K562 (cell line): ENCODE data around the gene C1QTNF2. TPM values are rescaled to one million over a fixed set of nuclear protein-coding genes. Genes with fewer than 3 reads are reported as not detected.
A peak's percentile ranks its signal among the peaks of the same experiment; 100 is the strongest.
"Not testable (repeated sequence)": the region's sequence is repeated elsewhere in the genome, so short reads cannot be mapped to it uniquely, and the experiment has no call there.

Experiments
- ATAC-seq: fragments of 200-7000 bp; cut with Tn5 transposase; 3 replicates; pipeline ENCODE4 v1.9.1; 2020; ENCODE audit warnings: moderate library complexity
- BruUV-seq: library from RNA; stranded (reverse); fragments of 400-500 nt; replicated peaks from 2 replicates; lab custom pipeline; 2021; lab: Mats Ljungman, UMichigan
- CTCF ChIA-PET: fragments of 300-600 bp; formaldehyde crosslinking; extraction: SDS; loops from one replicate; lab custom pipeline; 2021; ENCODE audit warnings: low intra/inter-chr PET ratio; lab: Yijun Ruan, JAX
- POLR2A ChIA-PET: fragments of 300-600, 350-650 bp; sonication (Branson Sonifier 250); formaldehyde crosslinking; extraction: SDS; loops from one replicate; lab custom pipeline; 2021; ENCODE audit warnings: antibody characterized with exemption, inconsistent platforms; lab: Yijun Ruan, JAX
- DNase-seq, 4 experiments: peaks; one replicate each; pipeline versions ENCODE4 v3.0.0 to v3.0.0-alpha.2; 2011 to 2018; ENCODE audit warnings: low spot score in 3 of 4, mixed read lengths in 3 of 4; ENCODE audit errors: extremely low read depth in 1 of 4
- FAIRE-seq: peaks from 2 replicates; lab custom pipeline; 2011; peaks lifted over from hg19 to GRCh38; lab: Jason Lieb, UNC
- H2AFZ ChIP-seq: 2 replicates; pipeline ENCODE4 v1.6.0; 2011; ENCODE audit warnings: low read depth, low read length, control low read depth, inconsistent platforms
- H3K27ac ChIP-seq: fragments of 200-600 bp; 3 replicates; pipeline ENCODE4 v1.8.0; 2011; ENCODE audit warnings: low read depth, mild to moderate bottlenecking, control low read depth, inconsistent platforms, low read length, moderate library complexity, mixed read lengths; ENCODE audit errors: extremely low read depth
- H3K27me3 ChIP-seq, 2 experiments: fragments of 300-600 bp in 1 of 2; 2 replicates in 1 of 2; 3 replicates in 1 of 2; pipeline versions ENCODE4 v1.6.0 to v1.8.0; 2011; ENCODE audit warnings: inconsistent platforms in 2 of 2, low read length in 2 of 2, mild to moderate bottlenecking in 1 of 2, mixed read lengths in 1 of 2, moderate library complexity in 1 of 2; ENCODE audit not compliant: control insufficient read depth in 2 of 2, insufficient read depth in 2 of 2
- H3K36me3 ChIP-seq: fragments of 300-600 bp; 3 replicates; pipeline ENCODE4 v1.8.0; 2011; ENCODE audit warnings: mild to moderate bottlenecking, low read length, inconsistent platforms; ENCODE audit not compliant: control insufficient read depth, insufficient read depth
- H3K4me1 ChIP-seq, 2 experiments: fragments of 200-600 bp in 1 of 2; replicated peaks in 1 of 2; 2 replicates in 1 of 2; 3 replicates in 1 of 2; pipeline versions ENCODE4 v1.5.1 to v1.8.0; 2011; ENCODE audit warnings: inconsistent platforms in 2 of 2, low read length in 2 of 2, mild to moderate bottlenecking in 1 of 2, mixed read lengths in 1 of 2, moderate library complexity in 1 of 2; ENCODE audit not compliant: control insufficient read depth in 2 of 2, insufficient read depth in 2 of 2
- H3K4me2 ChIP-seq: 2 replicates; pipeline ENCODE4 v1.6.1; 2011; ENCODE audit warnings: low read length, control low read depth, inconsistent platforms, mixed read lengths; ENCODE audit not compliant: insufficient read depth
- H3K4me3 ChIP-seq: fragments of 200-600 bp; sonication (generic), shearing (Covaris generic); 2 replicates; pipeline ENCODE4 v1.5.1; 2016; ENCODE audit warnings: control low read depth, inconsistent platforms
- H3K79me2 ChIP-seq: fragments of 200-600 bp; 3 replicates; pipeline ENCODE4 v1.8.0; 2011; ENCODE audit warnings: low read length, inconsistent platforms; ENCODE audit not compliant: control insufficient read depth, insufficient read depth
- H3K9ac ChIP-seq, 2 experiments: 2 replicates each; pipeline versions ENCODE4 v1.6.0 to v1.6.1; 2011; ENCODE audit warnings: low read depth in 2 of 2, low read length in 2 of 2, control low read depth in 1 of 2, inconsistent platforms in 1 of 2, mild to moderate bottlenecking in 1 of 2, mixed read lengths in 1 of 2; ENCODE audit not compliant: insufficient read depth in 1 of 2
- H3K9me1 ChIP-seq: one replicate; pipeline ENCODE4 v1.6.0; 2011; ENCODE audit warnings: inconsistent platforms, mild to moderate bottlenecking, low read length, moderate library complexity; ENCODE audit not compliant: control insufficient read depth, insufficient read depth
- H3K9me3 ChIP-seq: replicated peaks from 2 replicates; pipeline ENCODE4 v1.5.1; 2011; ENCODE audit warnings: low read depth, low read length, inconsistent platforms; ENCODE audit not compliant: control insufficient read depth, insufficient read depth
- H4K20me1 ChIP-seq: replicated peaks from 2 replicates; pipeline ENCODE4 v1.6.1; 2011; ENCODE audit warnings: low read length, inconsistent platforms, mixed read lengths; ENCODE audit not compliant: control insufficient read depth, insufficient read depth
- C11orf30 ChIP-seq: fragments of 450-650 bp; IDR thresholded peaks from 2 replicates; pipeline ENCODE4 v1.6.1; 2016; ENCODE audit warnings: low read depth, mild to moderate bottlenecking
- FOXJ3 ChIP-seq: sonication (generic); formaldehyde crosslinking; IDR thresholded peaks from 2 replicates; pipeline ENCODE4 v1.4.0; 2020; ENCODE audit warnings: mild to moderate bottlenecking, missing genetic modification reagents
- FOXP1 ChIP-seq: sonication (generic); formaldehyde crosslinking; IDR thresholded peaks from 2 replicates; pipeline ENCODE4 v1.8.0; 2022; ENCODE audit warnings: mild to moderate bottlenecking, missing genetic modification reagents
- HOXB6 ChIP-seq: fragments of 250-450 bp; sonication (Bioruptor Pico); IDR thresholded peaks from 2 replicates; pipeline ENCODE4 v1.5.1; 2022; ENCODE audit warnings: mild to moderate bottlenecking, borderline replicate concordance
- MAFG ChIP-seq: fragments of 450-650 bp; conservative IDR thresholded peaks from 2 replicates; pipeline ENCODE4 v1.6.1; 2016; ENCODE audit warnings: missing genetic modification characterization, missing compliant biosample characterization
- STAT5A ChIP-seq: IDR thresholded peaks from 2 replicates; pipeline ENCODE4 v1.6.1; 2012; ENCODE audit warnings: low read length, inconsistent platforms, borderline replicate concordance
- TCF3 ChIP-seq: sonication (generic); formaldehyde crosslinking; IDR thresholded peaks from 2 replicates; pipeline ENCODE4 v1.4.0; 2020; ENCODE audit warnings: mild to moderate bottlenecking, missing genetic modification reagents
- ZNF316 ChIP-seq: fragments of 450-650 bp; IDR thresholded peaks from 2 replicates; pipeline ENCODE4 v1.6.1; 2016
- ZNF551 ChIP-seq: fragments of 250-450 bp; sonication (Bioruptor Pico); IDR thresholded peaks from 2 replicates; pipeline ENCODE4 v1.5.0; 2021; ENCODE audit warnings: mild to moderate bottlenecking, moderate library complexity
- ZNF586 ChIP-seq: fragments of 450-650 bp; formaldehyde crosslinking; conservative IDR thresholded peaks from 2 replicates; pipeline ENCODE4 v1.4.0; 2020; ENCODE audit warnings: mild to moderate bottlenecking, moderate library complexity
- WGBS: fragments of 100-300 bp; shearing (Covaris generic); methylation state at CpG from one replicate; pipeline ENCODE4 v1.1.6; 2016; ENCODE audit warnings: low coverage, mixed read lengths; ENCODE audit not compliant: insufficient coverage; ENCODE audit errors: missing lambda C conversion rate; 5-methylcytosine and 5-hydroxymethylcytosine counted together
- in situ Hi-C: fragments of 300-500 bp; cut with MboI; formaldehyde crosslinking; loops from 4 replicates; pipeline ENCODE4 v1.15.0; 2018; ENCODE audit warnings: inconsistent platforms, mixed read lengths
- intact Hi-C: fragments of 100-400 bp; cut with micrococcal nuclease; formaldehyde crosslinking; loops from 2 replicates; pipeline ENCODE4 v1.14.2; 2022
- polyA plus RNA-seq, 8 experiments: library from polyadenylated mRNA; depleted of rRNA in 4 of 8; stranded (reverse) in 5 of 8; unstranded in 3 of 8; fragments of >200 nt; fragmentation: Nextera tagmentation in 2 of 8; fragmentation: Illumina TruSeq in 1 of 8; extraction: Ambion mirVana in 2 of 8; extraction: Trizol in 1 of 8; gene quantifications; 2 replicates each; pipeline versions ENCODE4 v1.2.1 to v1.2.3, GENCODE V29; 2011 to 2014; ENCODE audit warnings: inconsistent platforms in 1 of 8, missing spikeins in 1 of 8
- total RNA-seq, 7 experiments: library from RNA; depleted of rRNA in 6 of 7; stranded (reverse); fragments of >200 nt in 6 of 7; fragmentation: Illumina TruSeq in 2 of 7; extraction: Trizol in 2 of 7; gene quantifications; 2 replicates each; pipeline versions ENCODE4 v1.2.1 to v1.2.3, GENCODE V29; 2011 to 2021; ENCODE audit warnings: low replicate concordance in 1 of 7
- TF ChIP-seq, protein P1 (sequence below): fragments of 250-450 bp; sonication (Bioruptor Pico); IDR thresholded peaks from 2 replicates; pipeline ENCODE4 v1.5.0; 2021; ENCODE audit warnings: mild to moderate bottlenecking, borderline replicate concordance
- TF ChIP-seq, protein P2 (sequence below): sonication (generic); IDR thresholded peaks from 2 replicates; pipeline ENCODE4 v1.6.1; 2016

C1QTNF2 gene
- total and polyA plus RNA-seq, 9 of the 15 experiments (the other 6 are each of a cell fraction or from before 2014, with no cell fraction given) = not detected

DNA sequence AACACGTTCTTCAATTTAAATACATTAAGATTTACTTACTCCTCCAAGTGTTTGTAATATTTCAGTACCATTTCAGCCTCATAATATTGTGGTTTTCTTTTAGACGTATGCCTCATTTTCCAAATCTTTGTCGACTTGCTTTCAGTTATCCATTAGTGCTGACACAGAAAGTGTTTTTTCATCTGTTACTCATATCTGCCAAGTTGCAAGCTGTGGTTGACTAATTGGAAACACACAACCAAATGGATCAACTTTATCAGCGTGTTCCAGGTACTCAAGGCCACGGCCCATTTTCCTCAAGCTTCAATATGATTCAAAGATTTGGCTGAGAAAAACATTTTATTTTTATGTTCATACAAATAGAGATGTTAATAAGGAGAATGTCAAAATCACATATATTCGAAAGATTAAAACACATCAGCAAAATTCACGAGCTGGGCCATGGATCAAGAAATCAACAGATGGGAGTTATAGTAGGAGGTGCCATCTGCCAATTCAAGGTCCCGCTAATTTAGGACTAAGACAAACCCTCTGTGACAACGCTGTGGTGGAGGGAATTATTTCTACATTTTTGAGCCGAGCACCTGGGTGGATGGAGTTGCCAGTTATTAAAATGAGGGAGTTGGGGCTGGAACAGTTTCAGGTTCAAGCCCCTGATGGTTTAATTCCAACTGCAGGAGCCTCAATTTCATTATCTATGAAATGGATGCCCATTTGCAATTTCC, 30.9 kb downstream of the C1QTNF2 start (continued):
- TF ChIP-seq ZNF586 (CRISPR knock-in tag) = no peak
- peak; percentile 11; the same call in 1 of the 2 replicates for TF ChIP-seq C11orf30
- 0 out of 2 replicates have a peak, but pooled peaks have one; percentile 18 for TF ChIP-seq STAT5A
- peak; percentile 67 for TF ChIP-seq TCF3 (CRISPR knock-in tag)
- TF ChIP-seq ZNF551 (CRISPR knock-in tag) = no peak
- peak; percentile 35; the same call in 1 of the 2 replicates for TF ChIP-seq MAFG (tag)
- no peak for TF ChIP-seq HOXB6 (CRISPR knock-in tag)
- peak; percentile 51 for TF ChIP-seq ZNF316
- TF ChIP-seq, protein P1, sequence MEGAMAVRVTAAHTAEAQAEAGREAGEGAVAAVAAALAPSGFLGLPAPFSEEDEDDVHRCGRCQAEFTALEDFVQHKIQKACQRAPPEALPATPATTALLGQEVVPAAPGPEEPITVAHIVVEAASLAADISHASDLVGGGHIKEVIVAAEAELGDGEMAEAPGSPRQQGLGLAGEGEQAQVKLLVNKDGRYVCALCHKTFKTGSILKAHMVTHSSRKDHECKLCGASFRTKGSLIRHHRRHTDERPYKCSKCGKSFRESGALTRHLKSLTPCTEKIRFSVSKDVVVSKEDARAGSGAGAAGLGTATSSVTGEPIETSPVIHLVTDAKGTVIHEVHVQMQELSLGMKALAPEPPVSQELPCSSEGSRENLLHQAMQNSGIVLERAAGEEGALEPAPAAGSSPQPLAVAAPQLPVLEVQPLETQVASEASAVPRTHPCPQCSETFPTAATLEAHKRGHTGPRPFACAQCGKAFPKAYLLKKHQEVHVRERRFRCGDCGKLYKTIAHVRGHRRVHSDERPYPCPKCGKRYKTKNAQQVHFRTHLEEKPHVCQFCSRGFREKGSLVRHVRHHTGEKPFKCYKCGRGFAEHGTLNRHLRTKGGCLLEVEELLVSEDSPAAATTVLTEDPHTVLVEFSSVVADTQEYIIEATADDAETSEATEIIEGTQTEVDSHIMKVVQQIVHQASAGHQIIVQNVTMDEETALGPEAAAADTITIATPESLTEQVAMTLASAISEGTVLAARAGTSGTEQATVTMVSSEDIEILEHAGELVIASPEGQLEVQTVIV (CRISPR knock-in tag) = no peak
- TF ChIP-seq FOXP1 (CRISPR knock-in tag) = no peak
- TF ChIP-seq, protein P2, sequence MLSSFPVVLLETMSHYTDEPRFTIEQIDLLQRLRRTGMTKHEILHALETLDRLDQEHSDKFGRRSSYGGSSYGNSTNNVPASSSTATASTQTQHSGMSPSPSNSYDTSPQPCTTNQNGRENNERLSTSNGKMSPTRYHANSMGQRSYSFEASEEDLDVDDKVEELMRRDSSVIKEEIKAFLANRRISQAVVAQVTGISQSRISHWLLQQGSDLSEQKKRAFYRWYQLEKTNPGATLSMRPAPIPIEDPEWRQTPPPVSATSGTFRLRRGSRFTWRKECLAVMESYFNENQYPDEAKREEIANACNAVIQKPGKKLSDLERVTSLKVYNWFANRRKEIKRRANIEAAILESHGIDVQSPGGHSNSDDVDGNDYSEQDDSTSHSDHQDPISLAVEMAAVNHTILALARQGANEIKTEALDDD = peak; percentile 44; the same call in 1 of the 2 replicates
- no peak for TF ChIP-seq FOXJ3 (CRISPR knock-in tag)

DNA sequence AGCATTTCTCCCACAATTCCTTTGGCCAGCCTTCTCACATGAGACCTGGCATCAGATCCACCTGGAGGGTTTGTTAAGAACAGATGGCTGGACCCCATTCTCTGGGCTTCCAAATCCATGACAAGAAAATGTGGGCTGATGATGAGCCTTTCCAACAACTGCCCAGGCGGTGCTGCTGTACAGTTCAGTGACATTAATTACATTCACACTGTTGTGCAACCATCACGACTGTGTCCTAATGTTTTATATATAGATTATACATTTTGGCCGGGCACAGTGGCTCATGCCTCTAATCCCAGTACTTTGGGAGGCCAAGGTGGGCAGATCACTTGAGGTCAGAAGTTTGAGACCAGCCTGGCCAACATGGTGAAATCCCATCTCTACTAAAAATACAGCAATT, 35.7 kb downstream of the C1QTNF2 start:
- BruUV-seq, H3K4me1 ChIP-seq, CTCF ChIA-PET, H3K9ac ChIP-seq, H3K4me3 ChIP-seq, H3K36me3 ChIP-seq, ATAC-seq, H3K9me3 ChIP-seq, FAIRE-seq, in situ Hi-C loops, DNase-seq, H3K79me2 ChIP-seq, H3K4me2 ChIP-seq, intact Hi-C loops, H3K27ac ChIP-seq, H2AFZ ChIP-seq, H3K9me1 ChIP-seq, H4K20me1 ChIP-seq, POLR2A ChIA-PET: not testable (repeated sequence)
- 0% methylated on average over 3 of the region's 3 CpGs for WGBS
- peaks cover 21 to 36% of the 10 kb centered on the region in 2 experiments; a peak in 4 of 5 replicates for H3K27me3 ChIP-seq
